Testis (tissue), 3 donors: ENCODE data around the gene CCR2. TPM values are rescaled to one million over a fixed set of nuclear protein-coding genes. Genes with fewer than 3 reads are reported as not detected.
A peak's percentile ranks its signal among the peaks of the same experiment; 100 is the strongest.
"Not testable (repeated sequence)": the region's sequence is repeated elsewhere in the genome, so short reads cannot be mapped to it uniquely, and the experiment has no call there.

Source experiments
- DNase-seq: peaks from one replicate; pipeline ENCODE4 v3.0.0-alpha.2; 2019
- H3K27ac ChIP-seq, 2 donors: fragments of 200-600 bp; sonication (generic); one replicate each; pipeline ENCODE4 v1.5.1; 2019
- H3K27me3 ChIP-seq: fragments of 200-600 bp; sonication (generic); one replicate; pipeline ENCODE4 v1.5.1; 2019
- H3K36me3 ChIP-seq: fragments of 200-600 bp; sonication (generic); one replicate; pipeline ENCODE4 v1.5.1; 2017; ENCODE audit warnings: low read depth; ENCODE audit errors: missing control alignments
- H3K4me1 ChIP-seq: fragments of 200-600 bp; sonication (generic); one replicate; pipeline ENCODE4 v1.5.1; 2019
- H3K4me3 ChIP-seq, 2 donors: fragments of 200-600 bp; sonication (generic); one replicate each; pipeline ENCODE4 v1.5.1; 2017 to 2019
- H3K9me3 ChIP-seq: fragments of 200-600 bp; sonication (generic); one replicate; pipeline ENCODE4 v1.5.1; 2017
- POLR2A ChIP-seq: fragments of 450-650 bp; IDR thresholded peaks from one replicate; pipeline ENCODE4 v1.6.1; 2017; ENCODE audit warnings: antibody characterized with exemption, mild to moderate bottlenecking, moderate library complexity
- WGBS, 2 donors: methylation state at CpG; one replicate each; pipeline ENCODE4 v1.1.5; 2018; 5-methylcytosine and 5-hydroxymethylcytosine counted together
- intact Hi-C: fragments of 100-400 bp; cut with DNase I; formaldehyde crosslinking; loops from one replicate; pipeline ENCODE4 v1.15.1; 2023; ENCODE audit warnings: low total_unique reads
- polyA plus RNA-seq: library from polyadenylated mRNA; stranded (reverse); fragments of 350-450 nt; fragmentation: Illumina TruSeq; extraction: RNeasy Lipid Tissue Mini Kit (QIAGEN cat#74804); gene quantifications from one replicate; pipeline ENCODE4 v1.2.3, GENCODE V29; 2014; ENCODE audit warnings: low read depth, low replicate concordance; ENCODE audit not compliant: insufficient read depth
- total RNA-seq, 2 donors: library from RNA; depleted of rRNA; stranded (reverse); fragments of >200 nt; gene quantifications; one replicate each; pipeline ENCODE4 v1.2.3, GENCODE V29; 2016
- TF ChIP-seq, protein P1 (sequence below), 3 experiments: fragments of 450-650 bp in 2 of 3; fragments of 200-600 bp in 1 of 3; sonication (generic) in 1 of 3; IDR thresholded peaks; one replicate each; pipeline ENCODE4 v1.5.1; 2016 to 2019; ENCODE audit warnings: antibody characterized with exemption in 3 of 3, mild to moderate bottlenecking in 2 of 3, moderate library complexity in 1 of 3

Gene CCR2
- total and polyA plus RNA-seq, 3 donors from 2014 or later: 1.2 to 2.7 TPM; not detected in 1

DNA sequence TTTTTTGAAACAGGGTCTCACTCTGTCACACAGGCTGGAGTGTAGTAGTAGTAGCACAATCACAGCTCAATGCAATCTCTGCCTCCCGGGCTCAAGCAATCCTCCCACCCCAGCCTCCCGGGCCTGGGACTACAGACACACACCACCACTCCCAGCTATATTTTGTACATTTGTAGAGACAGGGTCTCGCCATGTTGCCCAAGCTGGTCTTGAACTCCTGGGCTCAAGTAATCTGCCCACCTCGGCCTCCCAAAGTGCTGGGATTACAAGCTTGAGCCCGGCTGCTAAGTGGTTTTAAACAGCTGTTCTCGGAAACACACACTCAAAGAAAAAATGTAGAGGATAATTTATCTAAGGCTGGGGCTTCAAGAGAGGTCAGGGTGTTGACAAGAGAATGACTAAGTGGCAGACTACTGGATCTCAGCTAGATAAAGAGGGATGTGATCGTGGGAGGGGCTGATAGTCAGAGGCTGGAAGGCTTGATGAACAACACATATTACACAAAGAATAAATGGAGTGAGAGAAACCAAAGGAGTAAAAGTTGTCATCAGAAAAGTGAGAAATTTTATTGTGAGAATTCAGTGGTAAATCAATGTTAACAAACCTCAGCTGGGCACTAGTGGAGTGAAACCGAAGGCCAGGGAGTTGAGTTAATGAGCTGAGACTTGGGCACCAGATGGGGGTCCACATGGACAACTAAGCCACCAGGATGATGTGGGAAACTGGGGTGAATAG is 46.3 kb downstream of the CCR2 start:
- H3K27ac ChIP-seq: no peak overlapping the region
- TF ChIP-seq, protein P1, sequence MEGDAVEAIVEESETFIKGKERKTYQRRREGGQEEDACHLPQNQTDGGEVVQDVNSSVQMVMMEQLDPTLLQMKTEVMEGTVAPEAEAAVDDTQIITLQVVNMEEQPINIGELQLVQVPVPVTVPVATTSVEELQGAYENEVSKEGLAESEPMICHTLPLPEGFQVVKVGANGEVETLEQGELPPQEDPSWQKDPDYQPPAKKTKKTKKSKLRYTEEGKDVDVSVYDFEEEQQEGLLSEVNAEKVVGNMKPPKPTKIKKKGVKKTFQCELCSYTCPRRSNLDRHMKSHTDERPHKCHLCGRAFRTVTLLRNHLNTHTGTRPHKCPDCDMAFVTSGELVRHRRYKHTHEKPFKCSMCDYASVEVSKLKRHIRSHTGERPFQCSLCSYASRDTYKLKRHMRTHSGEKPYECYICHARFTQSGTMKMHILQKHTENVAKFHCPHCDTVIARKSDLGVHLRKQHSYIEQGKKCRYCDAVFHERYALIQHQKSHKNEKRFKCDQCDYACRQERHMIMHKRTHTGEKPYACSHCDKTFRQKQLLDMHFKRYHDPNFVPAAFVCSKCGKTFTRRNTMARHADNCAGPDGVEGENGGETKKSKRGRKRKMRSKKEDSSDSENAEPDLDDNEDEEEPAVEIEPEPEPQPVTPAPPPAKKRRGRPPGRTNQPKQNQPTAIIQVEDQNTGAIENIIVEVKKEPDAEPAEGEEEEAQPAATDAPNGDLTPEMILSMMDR (IDR thresholded peaks at IDR 0.05): no peak
- no peak for TF ChIP-seq POLR2A
- H3K4me3 ChIP-seq: no peak overlapping the region
- H3K9me3 ChIP-seq: no peaks in the 10 kb centered on the region
- H3K27me3 ChIP-seq: no peaks in the 10 kb centered on the region
- intact Hi-C loops: no loop called here
- no peaks in the 10 kb centered on the region for H3K36me3 ChIP-seq
- H3K4me1 ChIP-seq: peaks cover 5% of the 10 kb centered on the region
- DNase-seq: no peak
- WGBS, 2 donors: 62 to 67% methylated on average over 8 of the region's 8 CpGs

DNA sequence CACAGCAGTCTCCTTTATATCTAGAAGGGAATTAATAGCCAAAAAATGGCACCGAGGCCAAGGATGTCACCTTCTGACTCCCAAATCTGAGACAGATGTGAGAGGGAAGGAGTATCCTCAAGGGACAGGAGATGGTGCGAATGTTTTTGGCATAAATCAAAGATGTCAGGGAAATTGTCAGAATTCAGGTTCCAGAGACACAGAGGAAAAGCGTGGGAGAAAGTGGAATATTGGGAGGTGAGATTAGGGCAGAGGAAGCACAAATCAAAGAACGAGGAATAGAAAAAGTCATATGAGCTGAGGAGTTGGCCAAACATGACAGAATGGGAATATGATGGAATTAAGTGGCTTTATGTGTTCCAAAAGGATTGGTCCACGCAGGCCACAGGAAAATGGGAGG is 46.9 kb downstream of the CCR2 start:
- H3K27ac ChIP-seq: no peak overlapping the region
- 66 to 77% methylated on average over 5 of the region's 5 CpGs for WGBS, 2 donors

DNA sequence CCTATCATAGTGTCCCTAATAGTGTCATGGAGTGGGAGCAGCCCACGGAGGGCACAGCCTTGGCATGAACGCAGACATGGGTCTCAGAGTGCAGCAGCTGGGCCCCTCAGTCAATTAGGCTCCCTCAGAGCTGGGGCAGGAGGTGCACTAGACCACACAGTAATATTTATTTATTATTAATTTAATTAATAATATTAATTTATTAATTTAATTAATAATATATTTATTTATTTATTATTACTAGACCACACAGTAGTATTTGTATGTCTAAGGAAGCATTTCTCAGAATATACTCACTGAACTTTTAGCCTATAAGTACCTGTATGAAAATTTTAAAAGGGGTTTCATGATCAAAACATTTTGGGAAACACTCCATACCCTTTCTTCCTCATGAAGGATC is 47.7 kb downstream of the CCR2 start:
- no peak for DNase-seq
- no peak for TF ChIP-seq POLR2A
- TF ChIP-seq, protein P1 (IDR thresholded peaks at IDR 0.05): no peak
- Histone ChIP-seq H3K36me3 (no peaks in the 10 kb centered on the region), H3K27ac (no peak overlapping the region), H3K9me3 (no peaks in the 10 kb centered on the region), H3K27me3 (no peaks in the 10 kb centered on the region), H3K4me3 (no peak overlapping the region), H3K4me1 (no peaks in the 10 kb centered on the region)
- 89 to 91% methylated on average over 2 of the region's 2 CpGs for WGBS, 2 donors
- intact Hi-C loops: no loop called here

More for the DNA sequence above, 46.9 kb downstream of the CCR2 start:
- no peak for TF ChIP-seq POLR2A
- TF ChIP-seq, protein P1 (IDR thresholded peaks at IDR 0.05): no peak
- H3K27me3 ChIP-seq: no peaks in the 10 kb centered on the region
- intact Hi-C loops: no loop called here
- no peak for DNase-seq
- H3K36me3 ChIP-seq: no peaks in the 10 kb centered on the region
- H3K4me1 ChIP-seq: peaks cover 1% of the 10 kb centered on the region
- H3K4me3 ChIP-seq: no peak overlapping the region
- no peaks in the 10 kb centered on the region for H3K9me3 ChIP-seq

DNA sequence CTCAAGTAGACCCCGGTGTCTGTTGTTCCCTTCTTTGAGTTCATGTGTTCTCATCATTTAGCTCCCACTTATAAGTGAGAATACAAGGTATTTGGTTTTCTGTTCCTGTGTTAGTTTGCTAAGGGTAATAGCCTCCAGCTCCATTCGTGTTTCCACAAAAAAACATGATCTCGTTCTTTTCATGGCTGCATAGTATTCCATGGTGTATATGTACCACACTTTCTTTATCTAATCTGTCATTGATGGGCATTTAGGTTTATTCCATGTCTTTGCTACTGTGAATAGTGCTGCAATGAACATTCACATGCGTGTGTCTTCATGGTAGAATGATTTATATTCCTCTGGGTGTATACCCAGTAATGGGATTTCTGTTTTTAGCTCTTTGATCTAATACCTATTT is 49.0 kb downstream of the CCR2 start:
- H3K27ac ChIP-seq, H3K36me3 ChIP-seq, H3K4me1 ChIP-seq, H3K9me3 ChIP-seq, intact Hi-C loops, H3K4me3 ChIP-seq, DNase-seq, H3K27me3 ChIP-seq: not testable (repeated sequence)
- 97 to 98% methylated on average over 4 of the region's 4 CpGs for WGBS, 2 donors

DNA sequence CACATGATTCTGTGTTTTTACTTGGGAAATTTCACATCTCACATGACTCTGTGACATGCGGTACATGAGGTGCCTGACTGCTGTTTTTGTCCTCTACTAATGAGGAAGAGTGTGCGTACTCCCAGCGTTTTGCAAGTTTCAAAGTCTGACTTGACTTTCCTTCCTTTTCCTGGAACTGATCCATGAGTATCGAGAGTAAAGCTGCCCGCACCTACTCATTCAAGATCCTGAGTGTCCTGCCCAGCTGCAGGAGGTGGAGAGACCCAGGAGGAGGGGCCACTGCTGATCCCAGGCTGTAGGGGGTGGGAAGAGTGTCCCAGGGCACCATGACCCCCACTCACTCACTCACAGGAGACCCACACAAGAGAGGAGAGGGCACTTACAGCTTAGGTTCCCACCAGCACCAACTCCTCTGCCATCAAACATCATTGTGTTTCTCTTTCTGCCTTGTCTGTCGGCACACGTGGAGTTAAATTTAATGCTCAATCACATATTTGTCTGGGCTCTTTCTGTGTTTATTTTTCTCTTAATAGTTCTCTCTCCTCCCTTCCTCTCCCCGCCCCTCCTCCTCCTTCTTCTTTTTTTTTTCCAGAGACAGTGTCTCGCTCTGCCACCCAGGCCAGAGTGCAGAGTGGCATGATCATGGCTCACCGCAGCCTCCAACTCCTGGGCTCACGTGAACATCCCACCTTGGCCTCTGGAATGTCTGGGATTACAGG is 51.5 kb downstream of the CCR2 start:
- no peak overlapping the region for H3K4me3 ChIP-seq
- peak; percentile 36 for DNase-seq
- TF ChIP-seq POLR2A: no peak
- TF ChIP-seq, protein P1 (IDR thresholded peaks at IDR 0.05): no peak
- no peaks in the 10 kb centered on the region for H3K9me3 ChIP-seq
- intact Hi-C loops: no loop called here
- H3K27me3 ChIP-seq: no peaks in the 10 kb centered on the region
- no peaks in the 10 kb centered on the region for H3K36me3 ChIP-seq
- peak overlapping the region in 1 of 2 donors; percentile 74 for H3K27ac ChIP-seq
- no peaks in the 10 kb centered on the region for H3K4me1 ChIP-seq
- 44 to 46% methylated on average over 11 of the region's 11 CpGs for WGBS, 2 donors
